Activated B cell treated with CpG ODN at 0.5 μM for 24 hours (primary cell): Measurements from ENCODE around the gene KIRREL3. TPM values are rescaled to one million over a fixed set of nuclear protein-coding genes. Genes with fewer than 3 reads are reported as not detected.

ENCODE experiments used
- ATAC-seq: fragments of 200-7000 bp; cut with Tn5 transposase; one replicate; pipeline ENCODE4 v1.10.0; 2021; ENCODE audit warnings: low read depth, mild to moderate bottlenecking, moderate library complexity
- CTCF ChIA-PET: fragments of 350-600 bp; sonication (Branson Sonifier 250); formaldehyde crosslinking; loops from one replicate; lab custom pipeline; 2021; ENCODE audit warnings: antibody characterized with exemption; lab: Charles Lee
- POLR2A ChIA-PET: fragments of 350-600 bp; sonication (Branson Sonifier 250); formaldehyde crosslinking; loops from one replicate; lab custom pipeline; 2021; ENCODE audit warnings: antibody characterized with exemption; lab: Charles Lee
- DNase-seq: peaks from one replicate; pipeline ENCODE4 v3.0.0; 2022
- H3K27ac Mint-ChIP-seq: one replicate; pipeline ENCODE4 v1.8.0; 2020; ENCODE audit warnings: mixed read lengths
- H3K27me3 Mint-ChIP-seq: one replicate; pipeline ENCODE4 v1.8.0; 2021; ENCODE audit warnings: mixed read lengths
- H3K36me3 Mint-ChIP-seq: one replicate; pipeline ENCODE4 v1.8.0; 2021; ENCODE audit warnings: low read depth, mixed read lengths
- H3K4me1 Mint-ChIP-seq: one replicate; pipeline ENCODE4 v1.8.0; 2021; ENCODE audit warnings: mixed read lengths
- H3K4me3 Mint-ChIP-seq: one replicate; pipeline ENCODE4 v1.8.0; 2020; ENCODE audit warnings: mild to moderate bottlenecking, mixed read lengths
- H3K9me3 Mint-ChIP-seq: one replicate; pipeline ENCODE4 v1.8.0; 2020; ENCODE audit warnings: mixed read lengths
- intact Hi-C: fragments of 100-400 bp; cut with micrococcal nuclease; formaldehyde crosslinking; loops from one replicate; pipeline ENCODE4 v1.15.1; 2024
- total RNA-seq: library from RNA; stranded (reverse); gene quantifications from 2 replicates; pipeline ENCODE4 v1.2.3, GENCODE V29; 2022
- TF ChIP-seq, protein P1 (sequence below): fragments of 200-600 bp; IDR thresholded peaks from one replicate; pipeline ENCODE4 v1.8.0; 2022; ENCODE audit warnings: antibody characterized with exemption, mild to moderate bottlenecking

The KIRREL3 gene
- total RNA-seq, 1 donor from 2014 or later = not detected

DNA sequence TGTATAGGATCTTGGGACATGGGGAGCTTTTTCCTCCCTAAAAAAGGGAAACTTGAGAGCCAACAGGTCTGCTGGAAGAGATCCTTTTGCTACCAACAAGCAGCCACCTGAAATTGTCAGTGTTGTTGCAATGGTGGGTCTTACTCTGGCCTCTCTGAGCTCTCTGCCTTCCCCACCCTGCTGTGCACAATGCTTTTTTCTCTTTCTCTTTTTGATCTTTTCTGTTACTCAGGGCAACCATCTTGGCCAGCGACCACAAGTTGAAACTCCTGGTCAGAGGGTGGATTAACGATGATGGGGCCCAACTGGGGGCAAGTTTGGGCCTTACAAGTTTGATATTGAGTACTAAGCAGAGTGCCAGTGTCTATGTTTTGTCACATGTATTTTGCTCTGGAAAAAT lies 155.8 kb downstream of the KIRREL3 start:
- TF ChIP-seq, protein P1, sequence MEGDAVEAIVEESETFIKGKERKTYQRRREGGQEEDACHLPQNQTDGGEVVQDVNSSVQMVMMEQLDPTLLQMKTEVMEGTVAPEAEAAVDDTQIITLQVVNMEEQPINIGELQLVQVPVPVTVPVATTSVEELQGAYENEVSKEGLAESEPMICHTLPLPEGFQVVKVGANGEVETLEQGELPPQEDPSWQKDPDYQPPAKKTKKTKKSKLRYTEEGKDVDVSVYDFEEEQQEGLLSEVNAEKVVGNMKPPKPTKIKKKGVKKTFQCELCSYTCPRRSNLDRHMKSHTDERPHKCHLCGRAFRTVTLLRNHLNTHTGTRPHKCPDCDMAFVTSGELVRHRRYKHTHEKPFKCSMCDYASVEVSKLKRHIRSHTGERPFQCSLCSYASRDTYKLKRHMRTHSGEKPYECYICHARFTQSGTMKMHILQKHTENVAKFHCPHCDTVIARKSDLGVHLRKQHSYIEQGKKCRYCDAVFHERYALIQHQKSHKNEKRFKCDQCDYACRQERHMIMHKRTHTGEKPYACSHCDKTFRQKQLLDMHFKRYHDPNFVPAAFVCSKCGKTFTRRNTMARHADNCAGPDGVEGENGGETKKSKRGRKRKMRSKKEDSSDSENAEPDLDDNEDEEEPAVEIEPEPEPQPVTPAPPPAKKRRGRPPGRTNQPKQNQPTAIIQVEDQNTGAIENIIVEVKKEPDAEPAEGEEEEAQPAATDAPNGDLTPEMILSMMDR = no peak
- Mint-ChIP-seq H3K27me3 (no peaks in the 10 kb centered on the region), H3K36me3 (no peaks in the 10 kb centered on the region), H3K9me3 (no peaks in the 10 kb centered on the region), H3K4me1 (no peaks in the 10 kb centered on the region), H3K27ac (no peak overlapping the region), H3K4me3 (no peak overlapping the region)
- POLR2A ChIA-PET = no interaction called here
- CTCF ChIA-PET = no interaction called here
- DNase-seq (no peak), ATAC-seq (no peak)
- intact Hi-C loops = no loop called here

- H3K4me1 Mint-ChIP-seq = no peaks in the 10 kb centered on the region
- DNase-seq (no peak), ATAC-seq (no peak)
- H3K27me3 Mint-ChIP-seq = peaks cover 2% of the 10 kb centered on the region
- peaks cover 2% of the 10 kb centered on the region for H3K9me3 Mint-ChIP-seq
- H3K27ac Mint-ChIP-seq = no peak overlapping the region
- intact Hi-C loops = no loop called here
- no peak overlapping the region for H3K4me3 Mint-ChIP-seq
- CTCF ChIA-PET = no interaction called here
- POLR2A ChIA-PET = no interaction called here
- no peaks in the 10 kb centered on the region for H3K36me3 Mint-ChIP-seq
- TF ChIP-seq, protein P1 = no peak
These were observed 157.5 kb downstream of the KIRREL3 start for GRCh38 chr11:126843096-126843495.

GRCh38 chr11:126841999-126842398 lies 158.6 kb downstream of the KIRREL3 start:
- no peaks in the 10 kb centered on the region for H3K4me1 Mint-ChIP-seq
- H3K4me3 Mint-ChIP-seq = no peak overlapping the region
- no peak for ATAC-seq
- no peak overlapping the region for H3K27ac Mint-ChIP-seq
- H3K27me3 Mint-ChIP-seq = peaks cover 5% of the 10 kb centered on the region
- POLR2A ChIA-PET = no interaction called here
- intact Hi-C loops = no loop called here
- H3K9me3 Mint-ChIP-seq = peaks cover 2% of the 10 kb centered on the region
- TF ChIP-seq, protein P1 = no peak
- DNase-seq = no peak
- H3K36me3 Mint-ChIP-seq = no peaks in the 10 kb centered on the region
- CTCF ChIA-PET = no interaction called here

- ATAC-seq (no peak), DNase-seq (no peak)
- ChIA-PET CTCF (no interaction called here), POLR2A (no interaction called here)
- intact Hi-C loops = no loop called here
- no peaks in the 10 kb centered on the region for H3K36me3 Mint-ChIP-seq
- peaks cover 7% of the 10 kb centered on the region for H3K27me3 Mint-ChIP-seq
- H3K9me3 Mint-ChIP-seq = peaks cover 2% of the 10 kb centered on the region
- no peak overlapping the region for H3K27ac Mint-ChIP-seq
- H3K4me1 Mint-ChIP-seq = no peaks in the 10 kb centered on the region
- TF ChIP-seq, protein P1 = no peak
- H3K4me3 Mint-ChIP-seq = no peak overlapping the region
These were observed 159.6 kb downstream of the KIRREL3 start for GRCh38 chr11:126840975-126841374.

GRCh38 chr11:126840201-126840886 lies 160.2 kb downstream of the KIRREL3 start:
- ATAC-seq (no peak), DNase-seq (no peak)
- CTCF ChIA-PET = no interaction called here
- POLR2A ChIA-PET = no interaction called here
- no peaks in the 10 kb centered on the region for H3K4me1 Mint-ChIP-seq
- H3K27me3 Mint-ChIP-seq = peaks cover 7% of the 10 kb centered on the region
- H3K36me3 Mint-ChIP-seq = no peaks in the 10 kb centered on the region
- H3K9me3 Mint-ChIP-seq = peaks cover 2% of the 10 kb centered on the region
- TF ChIP-seq, protein P1 = no peak
- intact Hi-C loops = no loop called here
- no peak overlapping the region for H3K27ac Mint-ChIP-seq
- H3K4me3 Mint-ChIP-seq = no peak overlapping the region
